Liver (tissue), 9 donors: ENCODE results near the gene USF2. TPM values are rescaled to one million over a fixed set of nuclear protein-coding genes. Genes with fewer than 3 reads are reported as not detected.

ENCODE experiments used
- DNase-seq: peaks from one replicate; pipeline ENCODE4 v3.0.0-alpha.2; 2017; ENCODE audit warnings: low spot score
- H3K27ac ChIP-seq, 2 donors: one replicate each; pipeline ENCODE4 v1.7.0; 2013; ENCODE audit warnings: inconsistent platforms in 2 of 2, low read length in 2 of 2, control low read depth in 1 of 2, low read depth in 1 of 2, mild to moderate bottlenecking in 1 of 2
- H3K27me3 ChIP-seq, 4 donors: one replicate each; pipeline versions ENCODE4 v1.6.1 to v1.7.0; 2013; ENCODE audit warnings: low read length in 3 of 4, inconsistent platforms in 1 of 4, mild to moderate bottlenecking in 1 of 4, moderate library complexity in 1 of 4; ENCODE audit not compliant: control insufficient read depth in 4 of 4, insufficient read depth in 4 of 4
- H3K36me3 ChIP-seq, 4 donors: one replicate each; pipeline versions ENCODE4 v1.6.1 to v1.7.0; 2013; ENCODE audit warnings: low read length in 3 of 4, mild to moderate bottlenecking in 3 of 4, low read depth in 1 of 4, moderate library complexity in 1 of 4; ENCODE audit not compliant: control insufficient read depth in 4 of 4, insufficient read depth in 3 of 4
- H3K4me1 ChIP-seq, 4 donors: one replicate each; pipeline versions ENCODE4 v1.6.1 to v1.7.0; 2013; ENCODE audit warnings: low read length in 3 of 4, mild to moderate bottlenecking in 3 of 4, moderate library complexity in 1 of 4; ENCODE audit not compliant: control insufficient read depth in 4 of 4, insufficient read depth in 4 of 4
- H3K4me3 ChIP-seq, 3 donors: one replicate each; pipeline versions ENCODE4 v1.6.1 to v1.7.0; 2013; ENCODE audit warnings: low read length in 3 of 3, control low read depth in 1 of 3, low read depth in 1 of 3, mild to moderate bottlenecking in 1 of 3
- H3K9ac ChIP-seq, 2 donors: one replicate each; pipeline ENCODE4 v1.7.0; 2013; ENCODE audit warnings: low read length in 2 of 2, mild to moderate bottlenecking in 2 of 2, moderate library complexity in 2 of 2, control low read depth in 1 of 2, low read depth in 1 of 2
- H3K9me3 ChIP-seq, 4 donors: one replicate each; pipeline versions ENCODE4 v1.6.1 to v1.7.0; 2013; ENCODE audit warnings: low read length in 3 of 4; ENCODE audit not compliant: control insufficient read depth in 4 of 4
- ATF3 ChIP-seq: IDR thresholded peaks from 2 replicates; pipeline ENCODE4 v1.6.1; 2016; ENCODE audit warnings: antibody characterized with exemption
- CTCF ChIP-seq: fragments of 150-350 bp; IDR thresholded peaks from 2 replicates; pipeline ENCODE4 v1.5.1; 2017; ENCODE audit warnings: improper control_type of control experiment, low read depth, low read length; ENCODE audit not compliant: missing input control
- EGR1 ChIP-seq, 2 donors: IDR thresholded peaks; 2 replicates each; pipeline ENCODE4 v1.6.1; 2016 to 2018; ENCODE audit warnings: antibody characterized with exemption in 2 of 2, low read depth in 2 of 2
- FOXA1 ChIP-seq: IDR thresholded peaks from 2 replicates; pipeline ENCODE4 v1.6.1; 2016; ENCODE audit warnings: antibody characterized with exemption
- FOXA2 ChIP-seq: IDR thresholded peaks from 2 replicates; pipeline ENCODE4 v1.6.1; 2016; ENCODE audit warnings: antibody characterized with exemption
- GABPA ChIP-seq, 2 donors: IDR thresholded peaks in 1 of 2; conservative IDR thresholded peaks in 1 of 2; 2 replicates each; pipeline ENCODE4 v1.6.1; 2016; ENCODE audit warnings: antibody characterized with exemption in 2 of 2, mild to moderate bottlenecking in 1 of 2, moderate library complexity in 1 of 2
- HNF4A ChIP-seq, 2 donors: conservative IDR thresholded peaks; 2 replicates each; pipeline ENCODE4 v1.6.1; 2016; ENCODE audit warnings: antibody characterized with exemption in 2 of 2, mild to moderate bottlenecking in 2 of 2
- HNF4G ChIP-seq: IDR thresholded peaks from 2 replicates; pipeline ENCODE4 v1.6.1; 2016; ENCODE audit warnings: antibody characterized with exemption
- JUND ChIP-seq, 2 donors: IDR thresholded peaks; 2 replicates each; pipeline ENCODE4 v1.6.1; 2016; ENCODE audit warnings: antibody characterized with exemption in 2 of 2
- MAX ChIP-seq: IDR thresholded peaks from 2 replicates; pipeline ENCODE4 v1.6.1; 2016; ENCODE audit warnings: antibody characterized with exemption
- NR2F2 ChIP-seq: IDR thresholded peaks from 2 replicates; pipeline ENCODE4 v1.6.1; 2016; ENCODE audit warnings: antibody characterized with exemption
- RAD21 ChIP-seq, 2 donors: IDR thresholded peaks; 2 replicates each; pipeline ENCODE4 v1.6.1; 2016; ENCODE audit warnings: antibody characterized with exemption in 2 of 2, mild to moderate bottlenecking in 2 of 2
- REST ChIP-seq: IDR thresholded peaks from 2 replicates; pipeline ENCODE4 v1.6.1; 2016; ENCODE audit warnings: antibody characterized with exemption, mild to moderate bottlenecking
- RXRA ChIP-seq, 2 donors: IDR thresholded peaks; 2 replicates each; pipeline ENCODE4 v1.6.1; 2017 to 2018; ENCODE audit warnings: antibody characterized with exemption in 2 of 2, mild to moderate bottlenecking in 1 of 2
- SP1 ChIP-seq: IDR thresholded peaks from 2 replicates; pipeline ENCODE4 v1.6.1; 2018; ENCODE audit warnings: antibody characterized with exemption, mild to moderate bottlenecking
- TAF1 ChIP-seq: conservative IDR thresholded peaks from 2 replicates; pipeline ENCODE4 v1.6.1; 2016; ENCODE audit warnings: antibody characterized with exemption, mild to moderate bottlenecking
- YY1 ChIP-seq: IDR thresholded peaks from 2 replicates; pipeline ENCODE4 v1.6.1; 2016; ENCODE audit warnings: antibody characterized with exemption, mild to moderate bottlenecking
- ZBTB33 ChIP-seq: IDR thresholded peaks from 2 replicates; pipeline ENCODE4 v1.6.1; 2016; ENCODE audit warnings: antibody characterized with exemption
- WGBS: extraction: QIAGEN DNeasy Blood & Tissue Kit; methylation state at CpG from one replicate; pipeline ENCODE4 v1.1.7; 2013; 5-methylcytosine and 5-hydroxymethylcytosine counted together
- polyA plus RNA-seq, 2 donors: library from polyadenylated mRNA; stranded (reverse) in 1 of 2; unstranded in 1 of 2; fragments of 200-250 nt in 1 of 2; fragments of >200 nt in 1 of 2; fragmentation: Nextera tagmentation in 1 of 2; extraction: Ambion mirVana in 1 of 2; gene quantifications; one replicate each; pipeline versions ENCODE4 v1.2.1 to v1.2.3, GENCODE V29; 2013 to 2015
- total RNA-seq, 2 donors: library from RNA; depleted of rRNA; stranded (reverse); fragments of >200 nt; gene quantifications; one replicate each; pipeline ENCODE4 v1.2.3, GENCODE V29; 2014
- donor health status: healthy.
- donor health status: healthy.
- donor health status: healthy.
- donor health status: healthy.
- donor health status: healthy.

Gene USF2
- total and polyA plus RNA-seq, 4 donors: 22.8 to 85.9 (median 55.9) TPM

GRCh38 chr19:35279374-35279773 lies 10.6 kb downstream of the USF2 start (continued):
- TF ChIP-seq CTCF: no peak

GRCh38 chr19:35279985-35280821 lies 11.4 kb downstream of the USF2 start:
- TF ChIP-seq JUND (IDR thresholded peaks at IDR 0.05): no peak
- TF ChIP-seq MAX: peak; percentile 51
- peak; percentile 76 for TF ChIP-seq SP1
- TF ChIP-seq YY1: no peak
- no peak for TF ChIP-seq RAD21 (IDR thresholded peaks at IDR 0.05)
- no peak for TF ChIP-seq REST
- TF ChIP-seq HNF4A (conservative IDR thresholded peaks at IDR 0.05): peak; percentile 64 to 65
- peak; percentile 36 for TF ChIP-seq NR2F2
- no peak for TF ChIP-seq ZBTB33
- TF ChIP-seq FOXA2: no peak
- TF ChIP-seq ATF3: peak; percentile 85
- peak; percentile 80 to 85 for TF ChIP-seq RXRA (IDR thresholded peaks at IDR 0.05)
- TF ChIP-seq TAF1: no peak
- no peak for TF ChIP-seq EGR1 (IDR thresholded peaks at IDR 0.05; ENCODE audit: low read depth in 2 of 2)
- TF ChIP-seq CTCF: no peak
- no peak for TF ChIP-seq FOXA1
- no peak for TF ChIP-seq HNF4G
- no peak for TF ChIP-seq GABPA (IDR thresholded peaks at IDR 0.05 in 1 of 2, conservative IDR thresholded peaks at IDR 0.05 in 1 of 2)
- no peaks in the 10 kb centered on the region for H3K9me3 ChIP-seq
- peaks cover 22 to 40% (median 32%) of the 10 kb centered on the region in 4 donors for H3K4me1 ChIP-seq
- H3K27me3 ChIP-seq: no peaks in the 10 kb centered on the region
- peak; percentile 54 for DNase-seq
- H3K27ac ChIP-seq: peak overlapping the region; percentile 81 to 95
- 52% methylated on average over 12 of the region's 12 CpGs for WGBS
- H3K9ac ChIP-seq: no peak overlapping the region
- no peak overlapping the region for H3K4me3 ChIP-seq
- H3K36me3 ChIP-seq: peaks cover 0 to 13% (median 10%) of the 10 kb centered on the region in 4 donors
